GM23338 (cell line): ENCODE measurements around the gene ETV5. TPM values are rescaled to one million over a fixed set of nuclear protein-coding genes. Genes with fewer than 3 reads are reported as not detected.

ENCODE experiments used
- ATAC-seq: fragments of 200-7000 bp; cut with Tn5 transposase; 3 replicates; pipeline ENCODE4 v1.9.1; 2020
- DNase-seq: peaks from one replicate; pipeline ENCODE4 v3.0.0-alpha.2; 2015; ENCODE audit warnings: low spot score
- H2AFZ ChIP-seq: fragments of 200-600 bp; sonication (generic); 2 replicates; pipeline ENCODE4 v1.8.0; 2016; ENCODE audit warnings: antibody characterized with exemption, mild to moderate bottlenecking, moderate library complexity
- H3F3A ChIP-seq: fragments of 200-600 bp; sonication (generic); replicated peaks from 2 replicates; pipeline ENCODE4 v1.8.0; 2017; ENCODE audit warnings: antibody characterized with exemption, mixed run types, low read depth
- H3K27ac ChIP-seq: fragments of 200-600 bp; sonication (generic); 2 replicates; pipeline ENCODE4 v1.6.1; 2016; ENCODE audit warnings: low read depth
- H3K27me3 ChIP-seq: fragments of 200-600 bp; sonication (generic); 2 replicates; pipeline ENCODE4 v1.8.0; 2016; ENCODE audit warnings: mild to moderate bottlenecking, mixed run types, moderate library complexity; ENCODE audit not compliant: insufficient read depth
- H3K36me3 ChIP-seq: fragments of 200-600 bp; sonication (generic); 2 replicates; pipeline ENCODE4 v1.8.0; 2016; ENCODE audit warnings: mild to moderate bottlenecking; ENCODE audit not compliant: insufficient read depth
- H3K4me1 ChIP-seq: fragments of 200-600 bp; sonication (generic); 2 replicates; pipeline ENCODE4 v1.8.0; 2016; ENCODE audit warnings: mild to moderate bottlenecking, moderate library complexity; ENCODE audit not compliant: insufficient read depth
- H3K4me2 ChIP-seq: fragments of 200-600 bp; sonication (generic); 2 replicates; pipeline ENCODE4 v1.7.1; 2017; ENCODE audit warnings: mixed run types
- H3K4me3 ChIP-seq: fragments of 200-600 bp; sonication (generic); 2 replicates; pipeline ENCODE4 v1.6.1; 2016; ENCODE audit warnings: mixed run types
- H3K79me2 ChIP-seq: fragments of 200-600 bp; sonication (generic); replicated peaks from 2 replicates; pipeline ENCODE4 v1.8.0; 2017; ENCODE audit warnings: mild to moderate bottlenecking; ENCODE audit not compliant: insufficient read depth
- H3K9me2 ChIP-seq: fragments of 200-600 bp; sonication (generic); 2 replicates; pipeline ENCODE4 v1.8.0; 2017; ENCODE audit not compliant: insufficient read depth
- H4K20me1 ChIP-seq: fragments of 200-600 bp; sonication (generic); replicated peaks from 2 replicates; pipeline ENCODE4 v1.8.0; 2017; ENCODE audit warnings: mild to moderate bottlenecking; ENCODE audit not compliant: insufficient read depth
- H3K27ac Mint-ChIP-seq: 2 replicates; pipeline ENCODE4 v1.8.0; 2020; ENCODE audit warnings: inconsistent platforms, mild to moderate bottlenecking, moderate library complexity, mixed read lengths
- H3K27me3 Mint-ChIP-seq: 3 replicates; pipeline ENCODE4 v1.8.0; 2022; ENCODE audit warnings: low read depth, mild to moderate bottlenecking, moderate library complexity, mixed read lengths, inconsistent platforms; ENCODE audit not compliant: insufficient read depth, poor library complexity
- H3K36me3 Mint-ChIP-seq: 3 replicates; pipeline ENCODE4 v1.8.0; 2021; ENCODE audit warnings: low read depth, mild to moderate bottlenecking, inconsistent platforms, moderate library complexity, mixed read lengths
- H3K4me1 Mint-ChIP-seq: 3 replicates; pipeline ENCODE4 v1.8.0; 2020; ENCODE audit warnings: mild to moderate bottlenecking, inconsistent platforms, mixed read lengths
- H3K4me3 Mint-ChIP-seq: 3 replicates; pipeline ENCODE4 v1.8.0; 2021; ENCODE audit warnings: moderate library complexity, mild to moderate bottlenecking, inconsistent platforms, mixed read lengths
- H3K9me3 Mint-ChIP-seq: 3 replicates; pipeline ENCODE4 v1.8.0; 2020; ENCODE audit warnings: moderate library complexity, mild to moderate bottlenecking, inconsistent platforms, mixed read lengths
- CREB1 ChIP-seq: fragments of 250-450 bp; sonication (Bioruptor Pico); IDR thresholded peaks from 2 replicates; pipeline ENCODE4 v1.5.0; 2020; ENCODE audit warnings: low read depth, mild to moderate bottlenecking, moderate library complexity
- EZH2 ChIP-seq: fragments of 200-600 bp; sonication (generic); IDR thresholded peaks from one replicate; pipeline ENCODE4 v1.8.0; 2017; ENCODE audit warnings: antibody characterized with exemption, mild to moderate bottlenecking, low read depth; ENCODE audit not compliant: unreplicated experiment
- EZH2phosphoT487 ChIP-seq: fragments of 200-600 bp; sonication (generic); IDR thresholded peaks from one replicate; pipeline ENCODE4 v1.8.1; 2018; ENCODE audit warnings: antibody characterized with exemption; ENCODE audit not compliant: unreplicated experiment
- JUNB ChIP-seq: IDR thresholded peaks from one replicate; pipeline ENCODE4 v1.6.1; 2016; ENCODE audit warnings: antibody characterized with exemption; ENCODE audit not compliant: unreplicated experiment
- NANOG ChIP-seq: IDR thresholded peaks from 2 replicates; pipeline ENCODE4 v1.6.1; 2016; ENCODE audit warnings: antibody characterized with exemption, borderline replicate concordance
- POLR2AphosphoS5 ChIP-seq: IDR thresholded peaks from 2 replicates; pipeline ENCODE4 v1.6.1; 2016; ENCODE audit warnings: antibody characterized with exemption, low read depth
- STAT1 ChIP-seq: IDR thresholded peaks from one replicate; pipeline ENCODE4 v1.6.1; 2016; ENCODE audit warnings: antibody characterized with exemption; ENCODE audit not compliant: unreplicated experiment
- ZNF114 ChIP-seq: fragments of 250-450 bp; sonication (Bioruptor Pico); IDR thresholded peaks from 2 replicates; pipeline ENCODE4 v1.5.0; 2020; ENCODE audit warnings: mild to moderate bottlenecking, moderate library complexity
- ZNF331 ChIP-seq: fragments of 250-450 bp; sonication (Bioruptor Pico); IDR thresholded peaks from 2 replicates; pipeline ENCODE4 v1.5.0; 2020; ENCODE audit warnings: low read depth, mild to moderate bottlenecking, moderate library complexity
- polyA plus RNA-seq: library from polyadenylated mRNA; unstranded; fragments of >200 nt; fragmentation: Nextera tagmentation; extraction: Ambion mirVana; gene quantifications from 2 replicates; pipeline ENCODE4 v1.2.1, GENCODE V29; 2016
- total RNA-seq: library from RNA; depleted of rRNA; stranded (reverse); fragments of >200 nt; shearing (Covaris generic); gene quantifications from 2 replicates; pipeline ENCODE4 v1.2.3, GENCODE V29; 2014
- TF ChIP-seq, protein P1 (sequence below): fragments of 250-450 bp; sonication (Bioruptor Pico); IDR thresholded peaks from 2 replicates; pipeline ENCODE4 v1.5.0; 2020; ENCODE audit warnings: mild to moderate bottlenecking, moderate library complexity
- TF ChIP-seq, protein P2 (sequence below): IDR thresholded peaks from one replicate; pipeline ENCODE4 v1.6.1; 2018; ENCODE audit warnings: antibody characterized with exemption; ENCODE audit not compliant: unreplicated experiment
- TF ChIP-seq, protein P3 (sequence below): IDR thresholded peaks from 2 replicates; pipeline ENCODE4 v1.6.1; 2016; ENCODE audit warnings: antibody characterized with exemption

Gene ETV5
- total and polyA plus RNA-seq, 2 experiments from 2014 or later: 33.5 to 57.1 TPM

DNA sequence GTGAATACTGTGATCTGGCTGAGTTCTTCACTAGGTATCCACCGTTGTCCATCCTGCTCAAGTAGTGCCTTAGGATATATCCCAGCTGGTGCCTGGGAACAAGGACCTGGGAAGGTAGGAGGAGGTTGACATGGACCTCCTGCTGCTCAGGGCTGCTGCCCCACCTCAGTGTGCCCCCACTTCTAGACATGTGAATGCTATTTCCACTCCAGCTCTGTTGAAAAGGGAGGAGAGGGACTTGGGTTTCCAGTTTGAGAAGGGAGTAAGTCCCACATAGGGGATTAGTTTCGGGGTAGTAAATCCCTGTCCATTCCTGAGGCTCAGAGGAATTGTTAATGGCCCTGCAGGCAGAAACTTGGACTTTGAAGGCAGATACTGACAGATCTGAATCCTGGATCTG, 32.9 kb upstream of the ETV5 start:
- no peak for DNase-seq

More for the DNA sequence above, 32.9 kb upstream of the ETV5 start:
- Histone ChIP-seq H3F3A (no peaks in the 10 kb centered on the region), H2AFZ (no peak overlapping the region), H4K20me1 (no peaks in the 10 kb centered on the region), H3K27me3 (no peaks in the 10 kb centered on the region), H3K4me3 (no peak overlapping the region), H3K4me1 (peaks cover 6% of the 10 kb centered on the region; the same call in 1 of the 2 replicates), H3K79me2 (no peaks in the 10 kb centered on the region), H3K27ac (no peak overlapping the region), H3K4me2 (no peak overlapping the region), H3K36me3 (no peaks in the 10 kb centered on the region), H3K9me2 (no peaks in the 10 kb centered on the region)
- Mint-ChIP-seq H3K4me3 (no peak overlapping the region), H3K36me3 (no peaks in the 10 kb centered on the region), H3K27ac (no peak overlapping the region), H3K4me1 (peaks cover 13% of the 10 kb centered on the region), H3K27me3 (peaks cover 4% of the 10 kb centered on the region), H3K9me3 (no peaks in the 10 kb centered on the region)
- TF ChIP-seq STAT1 (no peak), ZNF114 (no peak), CREB1 (CRISPR knock-in tag) (no peak), NANOG (no peak), POLR2AphosphoS5 (no peak), EZH2 (no peak), EZH2phosphoT487 (no peak), JUNB (no peak), ZNF331 (CRISPR knock-in tag) (no peak)
- TF ChIP-seq, protein P1, sequence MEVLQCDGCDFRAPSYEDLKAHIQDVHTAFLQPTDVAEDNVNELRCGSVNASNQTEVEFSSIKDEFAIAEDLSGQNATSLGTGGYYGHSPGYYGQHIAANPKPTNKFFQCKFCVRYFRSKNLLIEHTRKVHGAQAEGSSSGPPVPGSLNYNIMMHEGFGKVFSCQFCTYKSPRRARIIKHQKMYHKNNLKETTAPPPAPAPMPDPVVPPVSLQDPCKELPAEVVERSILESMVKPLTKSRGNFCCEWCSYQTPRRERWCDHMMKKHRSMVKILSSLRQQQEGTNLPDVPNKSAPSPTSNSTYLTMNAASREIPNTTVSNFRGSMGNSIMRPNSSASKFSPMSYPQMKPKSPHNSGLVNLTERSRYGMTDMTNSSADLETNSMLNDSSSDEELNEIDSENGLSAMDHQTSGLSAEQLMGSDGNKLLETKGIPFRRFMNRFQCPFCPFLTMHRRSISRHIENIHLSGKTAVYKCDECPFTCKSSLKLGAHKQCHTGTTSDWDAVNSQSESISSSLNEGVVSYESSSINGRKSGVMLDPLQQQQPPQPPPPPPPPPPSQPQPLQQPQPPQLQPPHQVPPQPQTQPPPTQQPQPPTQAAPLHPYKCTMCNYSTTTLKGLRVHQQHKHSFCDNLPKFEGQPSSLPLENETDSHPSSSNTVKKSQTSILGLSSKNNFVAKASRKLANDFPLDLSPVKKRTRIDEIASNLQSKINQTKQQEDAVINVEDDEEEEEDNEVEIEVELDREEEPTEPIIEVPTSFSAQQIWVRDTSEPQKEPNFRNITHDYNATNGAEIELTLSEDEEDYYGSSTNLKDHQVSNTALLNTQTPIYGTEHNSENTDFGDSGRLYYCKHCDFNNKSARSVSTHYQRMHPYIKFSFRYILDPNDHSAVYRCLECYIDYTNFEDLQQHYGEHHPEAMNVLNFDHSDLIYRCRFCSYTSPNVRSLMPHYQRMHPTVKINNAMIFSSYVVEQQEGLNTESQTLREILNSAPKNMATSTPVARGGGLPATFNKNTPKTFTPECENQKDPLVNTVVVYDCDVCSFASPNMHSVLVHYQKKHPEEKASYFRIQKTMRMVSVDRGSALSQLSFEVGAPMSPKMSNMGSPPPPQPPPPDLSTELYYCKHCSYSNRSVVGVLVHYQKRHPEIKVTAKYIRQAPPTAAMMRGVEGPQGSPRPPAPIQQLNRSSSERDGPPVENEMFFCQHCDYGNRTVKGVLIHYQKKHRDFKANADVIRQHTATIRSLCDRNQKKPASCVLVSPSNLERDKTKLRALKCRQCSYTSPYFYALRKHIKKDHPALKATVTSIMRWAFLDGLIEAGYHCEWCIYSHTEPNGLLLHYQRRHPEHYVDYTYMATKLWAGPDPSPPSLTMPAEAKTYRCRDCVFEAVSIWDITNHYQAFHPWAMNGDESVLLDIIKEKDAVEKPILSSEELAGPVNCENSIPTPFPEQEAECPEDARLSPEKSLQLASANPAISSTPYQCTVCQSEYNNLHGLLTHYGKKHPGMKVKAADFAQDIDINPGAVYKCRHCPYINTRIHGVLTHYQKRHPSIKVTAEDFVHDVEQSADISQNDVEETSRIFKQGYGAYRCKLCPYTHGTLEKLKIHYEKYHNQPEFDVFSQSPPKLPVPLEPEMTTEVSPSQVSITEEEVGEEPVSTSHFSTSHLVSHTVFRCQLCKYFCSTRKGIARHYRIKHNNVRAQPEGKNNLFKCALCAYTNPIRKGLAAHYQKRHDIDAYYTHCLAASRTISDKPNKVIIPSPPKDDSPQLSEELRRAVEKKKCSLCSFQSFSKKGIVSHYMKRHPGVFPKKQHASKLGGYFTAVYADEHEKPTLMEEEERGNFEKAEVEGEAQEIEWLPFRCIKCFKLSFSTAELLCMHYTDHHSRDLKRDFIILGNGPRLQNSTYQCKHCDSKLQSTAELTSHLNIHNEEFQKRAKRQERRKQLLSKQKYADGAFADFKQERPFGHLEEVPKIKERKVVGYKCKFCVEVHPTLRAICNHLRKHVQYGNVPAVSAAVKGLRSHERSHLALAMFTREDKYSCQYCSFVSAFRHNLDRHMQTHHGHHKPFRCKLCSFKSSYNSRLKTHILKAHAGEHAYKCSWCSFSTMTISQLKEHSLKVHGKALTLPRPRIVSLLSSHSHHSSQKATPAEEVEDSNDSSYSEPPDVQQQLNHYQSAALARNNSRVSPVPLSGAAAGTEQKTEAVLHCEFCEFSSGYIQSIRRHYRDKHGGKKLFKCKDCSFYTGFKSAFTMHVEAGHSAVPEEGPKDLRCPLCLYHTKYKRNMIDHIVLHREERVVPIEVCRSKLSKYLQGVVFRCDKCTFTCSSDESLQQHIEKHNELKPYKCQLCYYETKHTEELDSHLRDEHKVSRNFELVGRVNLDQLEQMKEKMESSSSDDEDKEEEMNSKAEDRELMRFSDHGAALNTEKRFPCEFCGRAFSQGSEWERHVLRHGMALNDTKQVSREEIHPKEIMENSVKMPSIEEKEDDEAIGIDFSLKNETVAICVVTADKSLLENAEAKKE (CRISPR knock-in tag): no peak
- TF ChIP-seq, protein P2, sequence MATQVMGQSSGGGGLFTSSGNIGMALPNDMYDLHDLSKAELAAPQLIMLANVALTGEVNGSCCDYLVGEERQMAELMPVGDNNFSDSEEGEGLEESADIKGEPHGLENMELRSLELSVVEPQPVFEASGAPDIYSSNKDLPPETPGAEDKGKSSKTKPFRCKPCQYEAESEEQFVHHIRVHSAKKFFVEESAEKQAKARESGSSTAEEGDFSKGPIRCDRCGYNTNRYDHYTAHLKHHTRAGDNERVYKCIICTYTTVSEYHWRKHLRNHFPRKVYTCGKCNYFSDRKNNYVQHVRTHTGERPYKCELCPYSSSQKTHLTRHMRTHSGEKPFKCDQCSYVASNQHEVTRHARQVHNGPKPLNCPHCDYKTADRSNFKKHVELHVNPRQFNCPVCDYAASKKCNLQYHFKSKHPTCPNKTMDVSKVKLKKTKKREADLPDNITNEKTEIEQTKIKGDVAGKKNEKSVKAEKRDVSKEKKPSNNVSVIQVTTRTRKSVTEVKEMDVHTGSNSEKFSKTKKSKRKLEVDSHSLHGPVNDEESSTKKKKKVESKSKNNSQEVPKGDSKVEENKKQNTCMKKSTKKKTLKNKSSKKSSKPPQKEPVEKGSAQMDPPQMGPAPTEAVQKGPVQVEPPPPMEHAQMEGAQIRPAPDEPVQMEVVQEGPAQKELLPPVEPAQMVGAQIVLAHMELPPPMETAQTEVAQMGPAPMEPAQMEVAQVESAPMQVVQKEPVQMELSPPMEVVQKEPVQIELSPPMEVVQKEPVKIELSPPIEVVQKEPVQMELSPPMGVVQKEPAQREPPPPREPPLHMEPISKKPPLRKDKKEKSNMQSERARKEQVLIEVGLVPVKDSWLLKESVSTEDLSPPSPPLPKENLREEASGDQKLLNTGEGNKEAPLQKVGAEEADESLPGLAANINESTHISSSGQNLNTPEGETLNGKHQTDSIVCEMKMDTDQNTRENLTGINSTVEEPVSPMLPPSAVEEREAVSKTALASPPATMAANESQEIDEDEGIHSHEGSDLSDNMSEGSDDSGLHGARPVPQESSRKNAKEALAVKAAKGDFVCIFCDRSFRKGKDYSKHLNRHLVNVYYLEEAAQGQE: no peak
- TF ChIP-seq, protein P3, sequence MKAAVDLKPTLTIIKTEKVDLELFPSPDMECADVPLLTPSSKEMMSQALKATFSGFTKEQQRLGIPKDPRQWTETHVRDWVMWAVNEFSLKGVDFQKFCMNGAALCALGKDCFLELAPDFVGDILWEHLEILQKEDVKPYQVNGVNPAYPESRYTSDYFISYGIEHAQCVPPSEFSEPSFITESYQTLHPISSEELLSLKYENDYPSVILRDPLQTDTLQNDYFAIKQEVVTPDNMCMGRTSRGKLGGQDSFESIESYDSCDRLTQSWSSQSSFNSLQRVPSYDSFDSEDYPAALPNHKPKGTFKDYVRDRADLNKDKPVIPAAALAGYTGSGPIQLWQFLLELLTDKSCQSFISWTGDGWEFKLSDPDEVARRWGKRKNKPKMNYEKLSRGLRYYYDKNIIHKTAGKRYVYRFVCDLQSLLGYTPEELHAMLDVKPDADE: no peak
- no peak for ATAC-seq
